PC-9 (cell line): ENCODE data around the gene SSR4. TPM values are rescaled to one million over a fixed set of nuclear protein-coding genes. Genes with fewer than 3 reads are reported as not detected.

ENCODE experiments used
- BruUV-seq: library from RNA; stranded (reverse); fragments of 400-500 nt; replicated peaks from 2 replicates; lab custom pipeline; 2021; lab: Mats Ljungman, UMichigan
- CTCF ChIA-PET: fragments of 300-600 bp; sonication (Branson Sonifier 250); formaldehyde crosslinking; loops from one replicate; lab custom pipeline; 2022; ENCODE audit warnings: antibody characterized with exemption; lab: Charles Lee
- POLR2A ChIA-PET: fragments of 300-600 bp; sonication (Branson Sonifier 250); formaldehyde crosslinking; loops from one replicate; lab custom pipeline; 2022; ENCODE audit warnings: antibody characterized with exemption; ENCODE audit not compliant: unreplicated experiment; lab: Charles Lee
- DNase-seq, 2 experiments: peaks; one replicate each; pipeline versions ENCODE4 v3.0.0 to v3.0.0-alpha.2; 2015 to 2022; ENCODE audit warnings: mixed read lengths in 1 of 2
- H2AFZ ChIP-seq: fragments of 200-600 bp; sonication (generic); 2 replicates; pipeline ENCODE4 v1.8.1; 2017; ENCODE audit warnings: antibody characterized with exemption
- H3F3A ChIP-seq: fragments of 200-600 bp; sonication (generic); 2 replicates; pipeline ENCODE4 v1.8.1; 2017; ENCODE audit warnings: antibody characterized with exemption, mild to moderate bottlenecking, low read depth; ENCODE audit not compliant: insufficient read depth
- H3K27ac ChIP-seq: fragments of 200-600 bp; sonication (generic); 2 replicates; pipeline ENCODE4 v1.6.1; 2016; ENCODE audit warnings: mixed run types
- H3K27me3 ChIP-seq: fragments of 200-600 bp; sonication (generic); 2 replicates; pipeline ENCODE4 v1.6.1; 2016; ENCODE audit warnings: low read depth, mixed run types; ENCODE audit not compliant: insufficient read depth
- H3K36me3 ChIP-seq: fragments of 200-600 bp; sonication (generic); 2 replicates; pipeline ENCODE4 v1.6.1; 2016; ENCODE audit warnings: low read depth, mixed run types
- H3K4me1 ChIP-seq: fragments of 200-600 bp; sonication (generic); replicated peaks from 2 replicates; pipeline ENCODE4 v1.6.1; 2016; ENCODE audit warnings: mixed run types; ENCODE audit not compliant: insufficient read depth
- H3K4me2 ChIP-seq: fragments of 200-600 bp; sonication (generic); 2 replicates; pipeline ENCODE4 v1.6.1; 2017; ENCODE audit warnings: mixed run types
- H3K4me3 ChIP-seq: fragments of 200-600 bp; sonication (generic); 2 replicates; pipeline ENCODE4 v1.6.1; 2016; ENCODE audit warnings: mixed run types
- H3K79me2 ChIP-seq: fragments of 200-600 bp; sonication (generic); 2 replicates; pipeline ENCODE4 v1.6.1; 2017; ENCODE audit warnings: low read depth, mixed run types
- H3K9me2 ChIP-seq: fragments of 200-600 bp; sonication (generic); 2 replicates; pipeline ENCODE4 v1.8.1; 2017; ENCODE audit warnings: mild to moderate bottlenecking; ENCODE audit not compliant: insufficient read depth
- H3K9me3 ChIP-seq: fragments of 200-600 bp; sonication (generic); 2 replicates; pipeline ENCODE4 v1.8.1; 2016; ENCODE audit warnings: low read depth; ENCODE audit not compliant: insufficient read depth
- H4K20me1 ChIP-seq: fragments of 200-600 bp; sonication (generic); 2 replicates; pipeline ENCODE4 v1.8.1; 2017; ENCODE audit not compliant: insufficient read depth
- EZH2 ChIP-seq: fragments of 200-600 bp; sonication (generic); IDR thresholded peaks from 2 replicates; pipeline ENCODE4 v1.8.0; 2017; ENCODE audit warnings: antibody characterized with exemption, low read depth
- intact Hi-C: fragments of 100-400 bp; cut with micrococcal nuclease; formaldehyde crosslinking; loops from one replicate; pipeline ENCODE4 v1.10.0; 2022; ENCODE audit not compliant: unreplicated experiment
- total RNA-seq: library from RNA; stranded (reverse); gene quantifications from 2 replicates; pipeline ENCODE4 v1.2.3, GENCODE V29; 2021
- TF ChIP-seq, protein P1 (sequence below): fragments of 200-600 bp; sonication (generic); conservative IDR thresholded peaks from 2 replicates; pipeline ENCODE4 v1.6.1; 2017; ENCODE audit warnings: mixed run types, antibody characterized with exemption, mild to moderate bottlenecking, moderate library complexity

The SSR4 gene
- total RNA-seq, 1 experiment from 2014 or later, result 223 TPM

- no peaks in the 10 kb centered on the region for H3K9me3 ChIP-seq
- no peaks in the 10 kb centered on the region for H3F3A ChIP-seq
- no peak overlapping the region for H3K4me3 ChIP-seq
- H3K4me2 ChIP-seq, result no peak overlapping the region
- no peaks in the 10 kb centered on the region for H4K20me1 ChIP-seq
- DNase-seq, result no peak
- ChIA-PET CTCF (no interaction called here), POLR2A (no interaction called here)
- H3K27ac ChIP-seq, result no peak overlapping the region
- no peaks in the 10 kb centered on the region for H3K36me3 ChIP-seq
- no peak for TF ChIP-seq EZH2
- TF ChIP-seq, protein P1, sequence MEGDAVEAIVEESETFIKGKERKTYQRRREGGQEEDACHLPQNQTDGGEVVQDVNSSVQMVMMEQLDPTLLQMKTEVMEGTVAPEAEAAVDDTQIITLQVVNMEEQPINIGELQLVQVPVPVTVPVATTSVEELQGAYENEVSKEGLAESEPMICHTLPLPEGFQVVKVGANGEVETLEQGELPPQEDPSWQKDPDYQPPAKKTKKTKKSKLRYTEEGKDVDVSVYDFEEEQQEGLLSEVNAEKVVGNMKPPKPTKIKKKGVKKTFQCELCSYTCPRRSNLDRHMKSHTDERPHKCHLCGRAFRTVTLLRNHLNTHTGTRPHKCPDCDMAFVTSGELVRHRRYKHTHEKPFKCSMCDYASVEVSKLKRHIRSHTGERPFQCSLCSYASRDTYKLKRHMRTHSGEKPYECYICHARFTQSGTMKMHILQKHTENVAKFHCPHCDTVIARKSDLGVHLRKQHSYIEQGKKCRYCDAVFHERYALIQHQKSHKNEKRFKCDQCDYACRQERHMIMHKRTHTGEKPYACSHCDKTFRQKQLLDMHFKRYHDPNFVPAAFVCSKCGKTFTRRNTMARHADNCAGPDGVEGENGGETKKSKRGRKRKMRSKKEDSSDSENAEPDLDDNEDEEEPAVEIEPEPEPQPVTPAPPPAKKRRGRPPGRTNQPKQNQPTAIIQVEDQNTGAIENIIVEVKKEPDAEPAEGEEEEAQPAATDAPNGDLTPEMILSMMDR, result no peak
- H3K9me2 ChIP-seq, result no peaks in the 10 kb centered on the region
- BruUV-seq, result no TSS peak
- intact Hi-C loops, result no loop called here
- peaks cover 59% of the 10 kb centered on the region for H3K27me3 ChIP-seq
- H3K79me2 ChIP-seq, result no peaks in the 10 kb centered on the region
- H2AFZ ChIP-seq, result no peak overlapping the region
- H3K4me1 ChIP-seq, result no peaks in the 10 kb centered on the region
Observed at GRCh38 chrX:153845195-153845594, 50.7 kb downstream of the SSR4 start.

DNA sequence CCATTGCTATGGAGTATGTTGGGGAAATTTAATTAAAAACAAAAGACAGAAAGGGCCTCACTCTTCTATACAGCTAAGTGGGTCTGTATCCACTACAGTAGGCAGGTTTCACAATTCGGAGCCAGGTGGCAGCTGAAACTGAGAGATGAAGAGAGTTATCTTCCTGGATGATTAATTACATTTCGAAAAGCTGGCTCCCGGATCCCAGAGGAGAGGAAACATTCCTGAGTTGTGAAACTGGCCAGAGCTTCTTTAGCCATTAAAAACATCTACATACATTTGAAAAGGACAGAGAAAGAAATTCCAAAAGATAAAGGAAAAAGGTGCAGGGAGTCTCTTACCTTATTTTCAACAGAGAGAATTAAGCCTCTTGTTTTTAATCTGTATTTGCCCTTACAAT, 51.4 kb downstream of the SSR4 start:
- Histone ChIP-seq H3K4me3 (no peak overlapping the region), H3K27ac (no peak overlapping the region), H3F3A (no peaks in the 10 kb centered on the region), H3K4me1 (no peaks in the 10 kb centered on the region), H3K4me2 (no peak overlapping the region), H3K9me2 (no peaks in the 10 kb centered on the region), H2AFZ (no peak overlapping the region), H3K79me2 (no peaks in the 10 kb centered on the region), H3K27me3 (peaks cover 60% of the 10 kb centered on the region), H3K36me3 (no peaks in the 10 kb centered on the region), H4K20me1 (no peaks in the 10 kb centered on the region), H3K9me3 (no peaks in the 10 kb centered on the region)
- TF ChIP-seq, protein P1, result no peak
- no peak for TF ChIP-seq EZH2
- DNase-seq, result no peak
- ChIA-PET CTCF (no interaction called here), POLR2A (no interaction called here)
- BruUV-seq, result no TSS peak
- intact Hi-C loops, result no loop called here

Other genes with a start within 250 kb of the SSR4 start
- 33.9 and 35.9 TPM in 2 replicates for gene CCNQ, start 195.5 kb upstream of the SSR4 start, total RNA-seq
- 1.3 and 1.8 TPM in 2 replicates for gene DUSP9, start 147.5 kb upstream of the SSR4 start, total RNA-seq
- gene PNCK, start 120.9 kb upstream of the SSR4 start, total RNA-seq, result 1.0 and 4.4 TPM in 2 replicates
- 37.6 and 40.5 TPM in 2 replicates for gene SLC6A8, start 106.7 kb upstream of the SSR4 start, total RNA-seq
- 522 and 541 TPM in 2 replicates for gene BCAP31, start 70.3 kb upstream of the SSR4 start, total RNA-seq
- gene ABCD1, start 69.8 kb upstream of the SSR4 start, total RNA-seq, result 40.0 and 44.9 TPM in 2 replicates
- gene PLXNB3, start 30.4 kb upstream of the SSR4 start, total RNA-seq, result 39.4 and 41.4 TPM in 2 replicates
- gene SRPK3, start 13.6 kb upstream of the SSR4 start, total RNA-seq, result 0.40 and 0.46 TPM in 2 replicates
- gene IDH3G, start 293 bp upstream of the SSR4 start, total RNA-seq, result 47.7 and 63.4 TPM in 2 replicates
- 0.17 and 0.25 TPM in 2 replicates for gene PDZD4, start 35.9 kb downstream of the SSR4 start, total RNA-seq
- 68.8 and 79.0 TPM in 2 replicates for gene L1CAM, start 91.5 kb downstream of the SSR4 start, total RNA-seq
- gene AVPR2, start 110.0 kb downstream of the SSR4 start, total RNA-seq, result 3.2 and 3.8 TPM in 2 replicates
- 47.0 and 86.0 TPM in 2 replicates for gene ARHGAP4, start 131.6 kb downstream of the SSR4 start, total RNA-seq
- gene NAA10, start 140.4 kb downstream of the SSR4 start, total RNA-seq, result 181 and 189 TPM in 2 replicates
- 6.8 and 6.9 TPM in 2 replicates for gene RENBP, start 150.0 kb downstream of the SSR4 start, total RNA-seq
- 67.1 and 79.9 TPM in 2 replicates for gene HCFC1, start 177.2 kb downstream of the SSR4 start, total RNA-seq
- 20.1 and 30.8 TPM in 2 replicates for gene TMEM187, start 178.1 kb downstream of the SSR4 start, total RNA-seq
- gene IRAK1, start 225.2 kb downstream of the SSR4 start, total RNA-seq, result 317 and 364 TPM in 2 replicates